ENCODE measurements around the gene PARN. TPM values are rescaled to one million over a fixed set of nuclear protein-coding genes. Genes with fewer than 3 reads are reported as not detected.

Gene PARN
- total and polyA plus RNA-seq, 2 of the 4 experiments (the other 2 are of a cell fraction) = 24.6 to 25.1 TPM

DNA sequence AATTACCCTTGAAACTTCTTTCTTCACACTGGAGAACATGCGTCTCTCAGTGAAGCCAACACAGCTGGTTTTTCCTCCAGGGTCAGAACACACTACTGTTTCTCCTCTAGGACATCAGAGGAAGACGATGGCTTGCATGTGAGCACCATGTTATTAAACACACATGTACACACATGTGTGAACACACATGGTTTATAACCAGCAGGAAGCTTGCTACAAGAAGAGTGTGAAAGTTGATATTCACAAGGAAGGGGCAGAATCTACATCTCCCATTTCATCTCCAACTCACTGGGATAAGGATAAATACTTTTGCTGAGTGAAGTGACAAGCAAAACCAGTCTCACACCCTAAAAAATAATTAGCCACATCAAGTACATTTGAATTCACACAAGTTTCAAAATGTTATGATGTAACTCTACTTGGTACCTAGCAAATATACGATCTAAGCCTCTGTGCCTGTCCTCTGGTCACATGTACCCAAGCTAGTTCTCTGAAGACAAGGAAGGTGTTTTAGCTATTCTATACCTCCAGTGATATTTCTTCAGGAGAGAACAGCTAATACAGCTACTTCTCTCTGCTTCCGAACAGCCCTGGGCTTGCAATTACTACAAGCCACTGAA is 127.7 kb downstream of the PARN start (continued):
- TF ChIP-seq RFX5 (IDR thresholded peaks at IDR 0.05; ENCODE audit: low read depth, low read length) = no peak

DNA sequence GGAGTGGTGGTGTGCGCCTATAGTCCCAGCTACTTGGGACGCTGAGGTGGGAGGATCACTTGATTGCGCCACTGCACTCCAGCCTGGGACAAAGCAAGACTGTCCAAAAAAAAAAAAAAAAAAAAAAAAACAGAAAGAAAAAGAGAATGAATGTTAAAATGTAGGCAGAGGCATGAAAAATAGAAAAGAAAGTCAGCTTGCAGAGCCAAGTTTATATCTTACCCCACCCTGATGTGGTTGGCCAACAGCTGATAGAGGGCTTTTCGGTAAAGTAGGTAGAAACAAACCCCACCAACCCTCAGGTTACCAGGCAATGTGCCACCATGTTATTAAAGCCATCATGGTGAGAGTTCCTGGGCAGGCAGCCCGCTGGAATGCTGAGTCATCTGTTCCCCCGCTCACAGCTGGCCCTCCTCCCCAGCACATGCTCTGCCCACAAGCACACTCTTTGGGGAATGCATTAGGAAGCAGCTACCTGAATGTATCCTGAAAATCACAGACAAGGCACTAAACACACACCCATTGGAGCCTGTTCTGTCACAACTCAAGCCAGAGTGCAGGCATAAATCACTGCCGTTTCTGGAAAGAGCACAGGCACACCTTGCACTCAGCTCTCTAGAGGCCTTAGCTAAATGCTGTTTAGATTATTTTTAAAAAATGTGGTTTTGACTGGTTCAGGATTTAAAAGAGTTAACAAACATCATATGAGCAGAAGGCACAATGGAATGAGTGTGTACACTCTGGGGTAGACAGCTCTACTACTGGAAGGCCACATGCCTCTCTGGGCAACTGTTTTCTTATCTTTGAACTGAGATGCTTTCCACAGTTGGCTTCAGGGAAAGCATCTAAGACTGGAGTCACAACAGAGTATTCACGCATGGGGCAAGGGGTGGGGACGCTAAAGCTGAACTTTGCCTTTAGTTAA is 128.5 kb downstream of the PARN start:
- no peak overlapping the region for H3K4me3 ChIP-seq (ENCODE audit: insufficient read depth, low read depth, low read length)
- H3K4ac ChIP-seq (ENCODE audit: low read depth, low read length) = peak overlapping the region; percentile 86
- peak overlapping the region; percentile 11 for H4K5ac ChIP-seq (ENCODE audit: low read depth, low read length)
- peaks cover 9 to 30% of the 10 kb centered on the region in 2 experiments; a peak in 3 of 4 replicates for H3K79me1 ChIP-seq (ENCODE audit: low read depth in 1 of 2, low read length in 2 of 2)
- intact Hi-C loops (cut with micrococcal nuclease) (loop anchor here (1.0 kb wide), 1 partner anchor 14 kb away; no protein-coding TSS in a partner anchor), dilution Hi-C loops (cut with HindIII; ENCODE audit: low sequenced_read_pairs, unreplicated experiment) (no loop called here), in situ Hi-C loops (cut with MboI; ENCODE audit: low sequenced_read_pairs) (no loop called here)
- no peaks in the 10 kb centered on the region for H3K9me3 ChIP-seq (ENCODE audit: control insufficient read depth, insufficient read depth, low read length)
- peak overlapping the region; percentile 94 for H3K14ac ChIP-seq (replicated peaks; ENCODE audit: low read depth, low read length)
- peak overlapping the region; percentile 83 for H2AFZ ChIP-seq (replicated peaks; ENCODE audit: low read length, poor library complexity)
- CTCF ChIA-PET = interaction anchor here (0.9 to 1.7 kb wide), 4 partner anchors 10 to 216 kb away, joined by 3 to 7 read pairs (median 4); no protein-coding TSS in a partner anchor
- H3K4me2 ChIP-seq (ENCODE audit: low read depth, low read length) = peak overlapping the region; percentile 64
- peaks cover 25% of the 10 kb centered on the region for H3K4me1 ChIP-seq (ENCODE audit: control insufficient read depth, insufficient read depth, low read length)
- POLR2A ChIA-PET (ENCODE audit: unreplicated experiment) = no interaction called here
- BruUV-seq (replicated peaks) = no TSS peak
- H3K9ac ChIP-seq (ENCODE audit: low read depth, low read length) = peak overlapping the region; percentile 42; the same call in 1 of the 2 replicates
- H3K56ac ChIP-seq (ENCODE audit: extremely low read depth, insufficient read depth, low read length) = peak overlapping the region; percentile 69; the same call in 1 of the 2 replicates
- H2BK5ac ChIP-seq (ENCODE audit: low read depth, low read length, poor library complexity, severe bottlenecking) = peak overlapping the region; percentile 84
- H2BK120ac ChIP-seq (ENCODE audit: low read depth, low read length) = peak overlapping the region; percentile 83
- H4K91ac ChIP-seq (ENCODE audit: insufficient read depth, low read depth, low read length) = peak overlapping the region; percentile 80
- peak overlapping the region; percentile 94 for H2BK20ac ChIP-seq (ENCODE audit: low read depth, low read length)
- H3K23ac ChIP-seq (ENCODE audit: low read depth, low read length) = peak overlapping the region; percentile 75; the same call in 1 of the 2 replicates
- H2AK5ac ChIP-seq (ENCODE audit: low read depth, low read length) = peak overlapping the region; percentile 76
- H3K18ac ChIP-seq (ENCODE audit: low read depth, low read length) = peak overlapping the region; percentile 43
- DNase-seq (peak; percentile 94), ATAC-seq (ENCODE audit: low read depth) (peak; percentile 88)
- no peaks in the 10 kb centered on the region; the same call in 1 of the 2 replicates for H4K20me1 ChIP-seq (ENCODE audit: insufficient read depth, low read length)
- peak overlapping the region; percentile 5 to 64; a peak in 3 of 4 replicates for H4K8ac ChIP-seq (ENCODE audit: low read depth in 2 of 2, low read length in 2 of 2)
- H3K36me3 ChIP-seq (ENCODE audit: control insufficient read depth, insufficient read depth, low read length) = no peaks in the 10 kb centered on the region
- peak overlapping the region; percentile 77 for H3K27ac ChIP-seq (ENCODE audit: insufficient read depth, low read length)
- H2AK9ac ChIP-seq (replicated peaks; ENCODE audit: low read depth, low read length, poor library complexity) = peak overlapping the region; percentile 59
- H2BK15ac ChIP-seq (ENCODE audit: low read depth, low read length) = peak overlapping the region; percentile 87; the same call in 2 of the 3 replicates
- WGBS, 2 experiments (ENCODE audit: extremely low coverage in 2 of 2, insufficient read length in 1 of 2) = 0% methylated on average over 2 of the region's 9 CpGs; no CpG with 5 or more reads in 1 of the 2 experiments
- H3K27me3 ChIP-seq (ENCODE audit: control insufficient read depth, insufficient read depth, low read length) = no peaks in the 10 kb centered on the region
- peaks cover 20% of the 10 kb centered on the region for H3K9me1 ChIP-seq (ENCODE audit: insufficient read depth, low read length)
- TF ChIP-seq, protein P1, sequence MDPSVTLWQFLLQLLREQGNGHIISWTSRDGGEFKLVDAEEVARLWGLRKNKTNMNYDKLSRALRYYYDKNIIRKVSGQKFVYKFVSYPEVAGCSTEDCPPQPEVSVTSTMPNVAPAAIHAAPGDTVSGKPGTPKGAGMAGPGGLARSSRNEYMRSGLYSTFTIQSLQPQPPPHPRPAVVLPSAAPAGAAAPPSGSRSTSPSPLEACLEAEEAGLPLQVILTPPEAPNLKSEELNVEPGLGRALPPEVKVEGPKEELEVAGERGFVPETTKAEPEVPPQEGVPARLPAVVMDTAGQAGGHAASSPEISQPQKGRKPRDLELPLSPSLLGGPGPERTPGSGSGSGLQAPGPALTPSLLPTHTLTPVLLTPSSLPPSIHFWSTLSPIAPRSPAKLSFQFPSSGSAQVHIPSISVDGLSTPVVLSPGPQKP (IDR thresholded peaks at IDR 0.05; ENCODE audit: borderline replicate concordance, low read depth, low read length) = no peak
- TF ChIP-seq NFE2L2 (IDR thresholded peaks at IDR 0.05; ENCODE audit: low read depth, low read length) (peak; percentile 98), MAFK (IDR thresholded peaks at IDR 0.05; ENCODE audit: low read depth, low read length) (peak; percentile 98), MXI1 (IDR thresholded peaks at IDR 0.05; ENCODE audit: borderline replicate concordance, low read depth, low read length) (peak; percentile 76; the same call in 1 of the 2 replicates), RCOR1 (IDR thresholded peaks at IDR 0.05; ENCODE audit: insufficient replicate concordance, low read length) (peak; percentile 19), RAD21 (IDR thresholded peaks at IDR 0.05; ENCODE audit: low read length) (no peak)
- TF ChIP-seq, protein P2, sequence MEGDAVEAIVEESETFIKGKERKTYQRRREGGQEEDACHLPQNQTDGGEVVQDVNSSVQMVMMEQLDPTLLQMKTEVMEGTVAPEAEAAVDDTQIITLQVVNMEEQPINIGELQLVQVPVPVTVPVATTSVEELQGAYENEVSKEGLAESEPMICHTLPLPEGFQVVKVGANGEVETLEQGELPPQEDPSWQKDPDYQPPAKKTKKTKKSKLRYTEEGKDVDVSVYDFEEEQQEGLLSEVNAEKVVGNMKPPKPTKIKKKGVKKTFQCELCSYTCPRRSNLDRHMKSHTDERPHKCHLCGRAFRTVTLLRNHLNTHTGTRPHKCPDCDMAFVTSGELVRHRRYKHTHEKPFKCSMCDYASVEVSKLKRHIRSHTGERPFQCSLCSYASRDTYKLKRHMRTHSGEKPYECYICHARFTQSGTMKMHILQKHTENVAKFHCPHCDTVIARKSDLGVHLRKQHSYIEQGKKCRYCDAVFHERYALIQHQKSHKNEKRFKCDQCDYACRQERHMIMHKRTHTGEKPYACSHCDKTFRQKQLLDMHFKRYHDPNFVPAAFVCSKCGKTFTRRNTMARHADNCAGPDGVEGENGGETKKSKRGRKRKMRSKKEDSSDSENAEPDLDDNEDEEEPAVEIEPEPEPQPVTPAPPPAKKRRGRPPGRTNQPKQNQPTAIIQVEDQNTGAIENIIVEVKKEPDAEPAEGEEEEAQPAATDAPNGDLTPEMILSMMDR (conservative IDR thresholded peaks at IDR 0.05; ENCODE audit: low read depth, low read length) = no peak
- TF ChIP-seq, protein P3, sequence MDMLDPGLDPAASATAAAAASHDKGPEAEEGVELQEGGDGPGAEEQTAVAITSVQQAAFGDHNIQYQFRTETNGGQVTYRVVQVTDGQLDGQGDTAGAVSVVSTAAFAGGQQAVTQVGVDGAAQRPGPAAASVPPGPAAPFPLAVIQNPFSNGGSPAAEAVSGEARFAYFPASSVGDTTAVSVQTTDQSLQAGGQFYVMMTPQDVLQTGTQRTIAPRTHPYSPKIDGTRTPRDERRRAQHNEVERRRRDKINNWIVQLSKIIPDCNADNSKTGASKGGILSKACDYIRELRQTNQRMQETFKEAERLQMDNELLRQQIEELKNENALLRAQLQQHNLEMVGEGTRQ (IDR thresholded peaks at IDR 0.05; ENCODE audit: low read depth, low read length) = peak; percentile 44; the same call in 1 of the 2 replicates
